WERI-Rb-1 (cell line): Measurements from ENCODE around the gene EMP3.

Source experiments
- DNase-seq: peaks from one replicate; pipeline ENCODE4 v3.0.0-alpha.2; 2020
- H3K27ac ChIP-seq: fragments of 250-450 bp; sonication (Bioruptor Pico); 2 replicates; pipeline ENCODE4 v1.5.1; 2020; ENCODE audit warnings: mild to moderate bottlenecking, moderate library complexity
- H3K27me3 ChIP-seq: fragments of 250-450 bp; sonication (Bioruptor Pico); 2 replicates; pipeline ENCODE4 v1.5.1; 2021; ENCODE audit warnings: mild to moderate bottlenecking, low read depth, moderate library complexity; ENCODE audit not compliant: insufficient read depth, severe bottlenecking
- H3K36me3 ChIP-seq: fragments of 250-450 bp; sonication (Bioruptor Pico); 2 replicates; pipeline ENCODE4 v1.5.1; 2020; ENCODE audit warnings: mild to moderate bottlenecking, moderate library complexity
- H3K4me3 ChIP-seq: 2 replicates; pipeline ENCODE4 v1.5.1; 2011; ENCODE audit warnings: low read depth, mild to moderate bottlenecking, control low read depth, low read length
- H3K9me3 ChIP-seq: fragments of 250-450 bp; sonication (Bioruptor Pico); 2 replicates; pipeline ENCODE4 v1.5.1; 2021; ENCODE audit warnings: mild to moderate bottlenecking, moderate library complexity; ENCODE audit not compliant: severe bottlenecking
- TF ChIP-seq, protein P1 (sequence below): IDR thresholded peaks from 2 replicates; pipeline ENCODE4 v1.5.1; 2011; ENCODE audit warnings: low read depth, mild to moderate bottlenecking, control low read depth, inconsistent platforms, low read length

Gene EMP3

GRCh38 chr19:48378194-48378570 is 52.8 kb downstream of the EMP3 start:
- TF ChIP-seq, protein P1, sequence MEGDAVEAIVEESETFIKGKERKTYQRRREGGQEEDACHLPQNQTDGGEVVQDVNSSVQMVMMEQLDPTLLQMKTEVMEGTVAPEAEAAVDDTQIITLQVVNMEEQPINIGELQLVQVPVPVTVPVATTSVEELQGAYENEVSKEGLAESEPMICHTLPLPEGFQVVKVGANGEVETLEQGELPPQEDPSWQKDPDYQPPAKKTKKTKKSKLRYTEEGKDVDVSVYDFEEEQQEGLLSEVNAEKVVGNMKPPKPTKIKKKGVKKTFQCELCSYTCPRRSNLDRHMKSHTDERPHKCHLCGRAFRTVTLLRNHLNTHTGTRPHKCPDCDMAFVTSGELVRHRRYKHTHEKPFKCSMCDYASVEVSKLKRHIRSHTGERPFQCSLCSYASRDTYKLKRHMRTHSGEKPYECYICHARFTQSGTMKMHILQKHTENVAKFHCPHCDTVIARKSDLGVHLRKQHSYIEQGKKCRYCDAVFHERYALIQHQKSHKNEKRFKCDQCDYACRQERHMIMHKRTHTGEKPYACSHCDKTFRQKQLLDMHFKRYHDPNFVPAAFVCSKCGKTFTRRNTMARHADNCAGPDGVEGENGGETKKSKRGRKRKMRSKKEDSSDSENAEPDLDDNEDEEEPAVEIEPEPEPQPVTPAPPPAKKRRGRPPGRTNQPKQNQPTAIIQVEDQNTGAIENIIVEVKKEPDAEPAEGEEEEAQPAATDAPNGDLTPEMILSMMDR = no peak
- no peak for DNase-seq
- H3K27ac ChIP-seq = no peak overlapping the region

GRCh38 chr19:48379058-48379457 is 53.7 kb downstream of the EMP3 start:
- H3K36me3 ChIP-seq = peaks cover 28% of the 10 kb centered on the region
- no peaks in the 10 kb centered on the region for H3K9me3 ChIP-seq
- no peak for DNase-seq
- no peak overlapping the region for H3K4me3 ChIP-seq
- TF ChIP-seq, protein P1 = no peak
- H3K27me3 ChIP-seq = no peaks in the 10 kb centered on the region
- no peak overlapping the region for H3K27ac ChIP-seq

More at GRCh38 chr19:48378194-48378570, 52.8 kb downstream of the EMP3 start:
- no peaks in the 10 kb centered on the region for H3K9me3 ChIP-seq
- H3K36me3 ChIP-seq = peaks cover 19% of the 10 kb centered on the region
- no peaks in the 10 kb centered on the region for H3K27me3 ChIP-seq
- no peak overlapping the region for H3K4me3 ChIP-seq
